ENCODE measurements around the gene WEE2.

- TF ChIP-seq POLR2AphosphoS5 (IDR thresholded peaks at IDR 0.05; ENCODE audit: low read depth, low read length) (no peak), TAF1 (IDR thresholded peaks at IDR 0.05; ENCODE audit: borderline replicate concordance, insufficient read depth, low read length) (no peak)
Measured at GRCh38 chr7:141706239-141707064, 1.7 kb upstream of the WEE2 start.

Measured in PFSK-1 (cell line).